Neural cell (in vitro differentiated cells): ENCODE data around the gene PCBD1. TPM values are rescaled to one million over a fixed set of nuclear protein-coding genes. Genes with fewer than 3 reads are reported as not detected.

Source experiments
- H2AFZ ChIP-seq: fragments of 200-600, 300-800 bp; sonication (generic), shearing (Covaris generic); 2 replicates; pipeline ENCODE4 v1.6.0; 2014; ENCODE audit warnings: low read depth, mild to moderate bottlenecking, antibody characterized with exemption, low read length, moderate library complexity
- H3F3A ChIP-seq: fragments of 200-600 bp; shearing (Covaris generic); 2 replicates; pipeline ENCODE4 v1.6.1; 2016; ENCODE audit warnings: mild to moderate bottlenecking, moderate library complexity, mixed read lengths, antibody characterized with exemption, low read length; ENCODE audit not compliant: insufficient read depth, poor library complexity, severe bottlenecking
- H3K27ac ChIP-seq: fragments of 200-600, 300-800 bp; sonication (generic), shearing (Covaris generic); 2 replicates; pipeline ENCODE4 v1.5.1; 2014; ENCODE audit warnings: mild to moderate bottlenecking, low read length, moderate library complexity
- H3K27me3 ChIP-seq: fragments of 300-800, 200-600 bp; sonication (generic), shearing (Covaris generic); 2 replicates; pipeline ENCODE4 v1.6.0; 2014; ENCODE audit warnings: mild to moderate bottlenecking, low read depth, low read length, moderate library complexity; ENCODE audit not compliant: insufficient read depth
- H3K36me3 ChIP-seq: fragments of 300-800, 200-600 bp; sonication (generic), shearing (Covaris generic); 2 replicates; pipeline ENCODE4 v1.5.1; 2014; ENCODE audit warnings: mild to moderate bottlenecking, antibody characterized with exemption, low read length, moderate library complexity; ENCODE audit not compliant: insufficient read depth
- H3K4me2 ChIP-seq: fragments of 300-800, 200-600 bp; sonication (generic), shearing (Covaris generic); 2 replicates; pipeline ENCODE4 v1.6.0; 2014; ENCODE audit warnings: mild to moderate bottlenecking, low read length
- H3K4me3 ChIP-seq: fragments of 300-800, 200-600 bp; sonication (generic), shearing (Covaris generic); 2 replicates; pipeline ENCODE4 v1.5.1; 2014; ENCODE audit warnings: mild to moderate bottlenecking, low read length, moderate library complexity
- H3K79me2 ChIP-seq: fragments of 200-600 bp; shearing (Covaris generic); replicated peaks from 2 replicates; pipeline ENCODE4 v1.6.0; 2014; ENCODE audit warnings: mild to moderate bottlenecking, low read length, moderate library complexity; ENCODE audit not compliant: insufficient read depth
- H3K9ac ChIP-seq: fragments of 300-800, 200-600 bp; sonication (generic), shearing (Covaris generic); 2 replicates; pipeline ENCODE4 v1.6.1; 2016; ENCODE audit warnings: mild to moderate bottlenecking, low read length, mixed read lengths
- H3K9me2 ChIP-seq: fragments of 200-600 bp; shearing (Covaris generic); 2 replicates; pipeline ENCODE4 v1.6.1; 2016; ENCODE audit warnings: mild to moderate bottlenecking, low read length, mixed read lengths; ENCODE audit not compliant: insufficient read depth
- H3K9me3 ChIP-seq: fragments of 200-600, 300-800 bp; sonication (generic), shearing (Covaris generic); 2 replicates; pipeline ENCODE4 v1.6.1; 2016; ENCODE audit warnings: mild to moderate bottlenecking, mixed run types, low read length, moderate library complexity, mixed read lengths
- H4K20me1 ChIP-seq: fragments of 200-600 bp; shearing (Covaris generic); 2 replicates; pipeline ENCODE4 v1.6.1; 2016; ENCODE audit warnings: mild to moderate bottlenecking, mixed run types; ENCODE audit not compliant: insufficient read depth
- CTCF ChIP-seq: fragments of 450-650 bp; IDR thresholded peaks from 2 replicates; pipeline ENCODE4 v1.5.1; 2014; ENCODE audit warnings: antibody characterized with exemption, mild to moderate bottlenecking, moderate library complexity; ENCODE audit not compliant: poor library complexity, severe bottlenecking
- EP300 ChIP-seq: fragments of 450-650 bp; conservative IDR thresholded peaks from 2 replicates; pipeline ENCODE4 v1.6.1; 2014; ENCODE audit warnings: antibody characterized with exemption, mild to moderate bottlenecking, moderate library complexity; ENCODE audit not compliant: poor library complexity, severe bottlenecking
- EZH2 ChIP-seq: fragments of 200-600, 300-800 bp; shearing (Covaris generic), sonication (generic); IDR thresholded peaks from 2 replicates; pipeline ENCODE4 v1.6.1; 2014; ENCODE audit warnings: antibody characterized with exemption, low read length, borderline replicate concordance, mild to moderate bottlenecking; ENCODE audit not compliant: insufficient read depth, poor library complexity, severe bottlenecking
- MXI1 ChIP-seq: fragments of 450-650 bp; conservative IDR thresholded peaks from 2 replicates; pipeline ENCODE4 v1.6.1; 2014; ENCODE audit warnings: antibody characterized with exemption, mild to moderate bottlenecking; ENCODE audit not compliant: poor library complexity, severe bottlenecking
- POLR2AphosphoS5 ChIP-seq: IDR thresholded peaks from 2 replicates; pipeline ENCODE4 v1.6.1; 2012
- RAD21 ChIP-seq: fragments of 450-650 bp; conservative IDR thresholded peaks from 2 replicates; pipeline ENCODE4 v1.6.1; 2014; ENCODE audit warnings: antibody characterized with exemption, mild to moderate bottlenecking, moderate library complexity
- REST ChIP-seq: IDR thresholded peaks from 2 replicates; pipeline ENCODE4 v1.6.1; 2012; ENCODE audit warnings: borderline replicate concordance
- SMC3 ChIP-seq: fragments of 450-650 bp; conservative IDR thresholded peaks from 2 replicates; pipeline ENCODE4 v1.6.1; 2014; ENCODE audit warnings: antibody characterized with exemption, mild to moderate bottlenecking, moderate library complexity; ENCODE audit not compliant: poor library complexity
- TAF1 ChIP-seq: IDR thresholded peaks from 2 replicates; pipeline ENCODE4 v1.6.1; 2012; ENCODE audit warnings: low read depth
- polyA plus RNA-seq: library from polyadenylated mRNA; depleted of rRNA; stranded (reverse); fragments of >200 nt; gene quantifications from 2 replicates; pipeline ENCODE4 v1.2.3, GENCODE V29; 2014

PCBD1 gene
- polyA plus RNA-seq, 1 donor from 2014 or later, result 15.8 TPM

- no peak overlapping the region for H3K27ac ChIP-seq
- H3K79me2 ChIP-seq, result no peaks in the 10 kb centered on the region
- H2AFZ ChIP-seq, result no peak overlapping the region
- H4K20me1 ChIP-seq, result no peaks in the 10 kb centered on the region
- no peak overlapping the region for H3K4me2 ChIP-seq
- H3F3A ChIP-seq, result no peaks in the 10 kb centered on the region
- no peak for TF ChIP-seq EZH2
- peak; percentile 94 for TF ChIP-seq CTCF
- TF ChIP-seq REST, result no peak
- peak; percentile 96 for TF ChIP-seq SMC3
- TF ChIP-seq RAD21, result peak; percentile 94
- no peak for TF ChIP-seq TAF1
- no peak for TF ChIP-seq EP300
- TF ChIP-seq POLR2AphosphoS5, result no peak
- no peak for TF ChIP-seq MXI1
- H3K4me3 ChIP-seq, result no peak overlapping the region
- H3K36me3 ChIP-seq, result no peaks in the 10 kb centered on the region
- H3K9me3 ChIP-seq, result no peaks in the 10 kb centered on the region
- no peak overlapping the region for H3K9ac ChIP-seq
- H3K9me2 ChIP-seq, result no peaks in the 10 kb centered on the region
- H3K27me3 ChIP-seq, result no peaks in the 10 kb centered on the region
Measured at GRCh38 chr10:70925377-70926225, 37.2 kb upstream of the PCBD1 start.

GRCh38 chr10:70923696-70924095 is 35.3 kb upstream of the PCBD1 start:
- Histone ChIP-seq H3K9me2 (no peaks in the 10 kb centered on the region), H4K20me1 (no peaks in the 10 kb centered on the region), H3K9me3 (no peaks in the 10 kb centered on the region), H3F3A (no peaks in the 10 kb centered on the region), H3K36me3 (no peaks in the 10 kb centered on the region), H3K9ac (no peak overlapping the region), H3K79me2 (no peaks in the 10 kb centered on the region), H3K27me3 (no peaks in the 10 kb centered on the region), H3K27ac (no peak overlapping the region), H3K4me2 (no peak overlapping the region), H3K4me3 (no peak overlapping the region), H2AFZ (no peak overlapping the region)
- TF ChIP-seq TAF1 (no peak), EZH2 (no peak), CTCF (no peak)
